ENCODE results near the gene SOS1.
"Not testable (repeated sequence)": the region's sequence is repeated elsewhere in the genome, so short reads cannot be mapped to it uniquely, and the experiment has no call there.

Gene SOS1

GRCh38 chr2:39065616-39066015 lies 55.2 kb downstream of the SOS1 start:
- peak in 1 of 2 donors; percentile 39 for DNase-seq (ENCODE audit: low read depth in 2 of 2)
- no peak for TF ChIP-seq CTCF (IDR thresholded peaks at IDR 0.05; ENCODE audit: low read depth, low read length)
- H3K4me3 ChIP-seq (replicated peaks in 1 of 2; ENCODE audit: low read depth in 2 of 2, low read length in 2 of 2), result no peak overlapping the region

- DNase-seq (ENCODE audit: low read depth in 2 of 2), result no peak
- H3K4me3 ChIP-seq (replicated peaks in 1 of 2; ENCODE audit: low read depth in 2 of 2, low read length in 2 of 2), result no peak overlapping the region
- TF ChIP-seq CTCF (IDR thresholded peaks at IDR 0.05; ENCODE audit: low read depth, low read length), result no peak
Measured at GRCh38 chr2:39062320-39062719, 58.5 kb downstream of the SOS1 start.

- no peak for DNase-seq (ENCODE audit: low read depth in 2 of 2)
- no peak for TF ChIP-seq CTCF (IDR thresholded peaks at IDR 0.05; ENCODE audit: low read depth, low read length)
- no peak overlapping the region for H3K4me3 ChIP-seq (replicated peaks in 1 of 2; ENCODE audit: low read depth in 2 of 2, low read length in 2 of 2)
Measured at GRCh38 chr2:39061280-39061679, 59.6 kb downstream of the SOS1 start.

- TF ChIP-seq CTCF (IDR thresholded peaks at IDR 0.05; ENCODE audit: low read depth, low read length), result peak; percentile 38
- peak; percentile 73 to 79 for DNase-seq (ENCODE audit: low read depth in 2 of 2)
- H3K4me3 ChIP-seq (replicated peaks in 1 of 2; ENCODE audit: low read depth in 2 of 2, low read length in 2 of 2), result no peak overlapping the region
Measured at GRCh38 chr2:39059366-39059952, 61.4 kb downstream of the SOS1 start.

- no peak for DNase-seq (ENCODE audit: low read depth in 2 of 2)
- H3K4me3 ChIP-seq (replicated peaks in 1 of 2; ENCODE audit: low read depth in 2 of 2, low read length in 2 of 2), result no peak overlapping the region
- no peak for TF ChIP-seq CTCF (IDR thresholded peaks at IDR 0.05; ENCODE audit: low read depth, low read length)
Measured at GRCh38 chr2:39058101-39058500, 62.8 kb downstream of the SOS1 start.

- not testable (repeated sequence) for DNase-seq (ENCODE audit: low read depth in 2 of 2); H3K4me3 ChIP-seq (replicated peaks in 1 of 2; ENCODE audit: low read depth in 2 of 2, low read length in 2 of 2)
Measured at GRCh38 chr2:39052665-39053064, 68.2 kb downstream of the SOS1 start.

- no peak for TF ChIP-seq CTCF (IDR thresholded peaks at IDR 0.05; ENCODE audit: low read depth, low read length)
- H3K4me3 ChIP-seq (replicated peaks in 1 of 2; ENCODE audit: low read depth in 2 of 2, low read length in 2 of 2), result no peak overlapping the region
- DNase-seq (ENCODE audit: low read depth in 2 of 2), result peak in 1 of 2 donors; percentile 42
Measured at GRCh38 chr2:39050109-39050508, 70.7 kb downstream of the SOS1 start.

Data from cardiac fibroblast (primary cell).